Nephron (organoid): ENCODE data around the gene NTM.

Experiments used
- H3K27ac Mint-ChIP-seq, 3 experiments: 2 replicates each; pipeline ENCODE4 v1.8.0; 2020; ENCODE audit warnings: mixed read lengths in 3 of 3, mild to moderate bottlenecking in 2 of 3, moderate library complexity in 1 of 3
- H3K27me3 Mint-ChIP-seq: 2 replicates; pipeline ENCODE4 v1.8.0; 2021; ENCODE audit warnings: low read depth, mild to moderate bottlenecking, moderate library complexity, mixed read lengths
- H3K36me3 Mint-ChIP-seq: 2 replicates; pipeline ENCODE4 v1.8.0; 2020; ENCODE audit warnings: low read depth, mixed read lengths
- H3K4me1 Mint-ChIP-seq: 2 replicates; pipeline ENCODE4 v1.8.0; 2020; ENCODE audit warnings: mixed read lengths
- H3K4me3 Mint-ChIP-seq, 3 experiments: 2 replicates each; pipeline ENCODE4 v1.8.0; 2020; ENCODE audit warnings: mild to moderate bottlenecking in 3 of 3, mixed read lengths in 3 of 3, moderate library complexity in 2 of 3
- H3K9me3 Mint-ChIP-seq: 2 replicates; pipeline ENCODE4 v1.8.0; 2020; ENCODE audit warnings: mixed read lengths
- CTCF ChIP-seq, 3 experiments: fragments of 200-600 bp; sonication (generic); IDR thresholded peaks; one replicate each; pipeline ENCODE4 v1.5.0; 2021; ENCODE audit warnings: antibody characterized with exemption in 3 of 3; ENCODE audit not compliant: unreplicated experiment in 3 of 3

Gene NTM

DNA sequence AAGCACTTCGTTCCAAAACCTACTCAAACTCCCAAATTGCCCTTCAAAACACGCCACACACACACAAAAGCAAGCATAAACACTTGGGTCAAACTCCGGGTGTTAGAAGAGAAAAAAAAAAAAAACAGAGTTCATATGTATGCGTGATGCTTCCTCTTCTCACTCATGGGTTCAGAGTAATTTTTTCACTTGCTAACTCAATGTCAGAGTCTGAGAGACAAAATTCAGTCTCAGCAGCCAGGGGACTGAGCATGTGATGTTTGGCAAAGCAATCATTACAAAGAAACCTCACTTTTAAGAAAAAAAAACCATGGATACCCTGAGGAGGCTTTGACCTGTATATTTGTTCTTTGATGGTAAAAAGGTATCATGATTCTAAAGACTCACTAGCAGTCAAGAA is 461.7 kb downstream of the NTM start:
- Mint-ChIP-seq H3K9me3 (no peaks in the 10 kb centered on the region), H3K27me3 (peaks cover 5% of the 10 kb centered on the region), H3K36me3 (no peaks in the 10 kb centered on the region), H3K4me3 (no peak overlapping the region), H3K27ac (no peak overlapping the region), H3K4me1 (no peaks in the 10 kb centered on the region)
- TF ChIP-seq CTCF (IDR thresholded peaks at IDR 0.05; ENCODE audit: unreplicated experiment in 3 of 3), result no peak

- Mint-ChIP-seq H3K27me3 (peaks cover 5% of the 10 kb centered on the region), H3K4me1 (no peaks in the 10 kb centered on the region), H3K4me3 (no peak overlapping the region), H3K27ac (no peak overlapping the region), H3K9me3 (no peaks in the 10 kb centered on the region), H3K36me3 (no peaks in the 10 kb centered on the region)
- TF ChIP-seq CTCF (IDR thresholded peaks at IDR 0.05; ENCODE audit: unreplicated experiment in 3 of 3), result no peak
These were observed 463.0 kb downstream of the NTM start for GRCh38 chr11:131833366-131833765.

- no peak overlapping the region for H3K4me3 Mint-ChIP-seq
- H3K27me3 Mint-ChIP-seq, result peaks cover 9% of the 10 kb centered on the region
- TF ChIP-seq CTCF (IDR thresholded peaks at IDR 0.05; ENCODE audit: unreplicated experiment in 3 of 3), result no peak
- peaks cover 24% of the 10 kb centered on the region for H3K4me1 Mint-ChIP-seq
- no peak overlapping the region for H3K27ac Mint-ChIP-seq
- no peaks in the 10 kb centered on the region for H3K36me3 Mint-ChIP-seq
- no peaks in the 10 kb centered on the region for H3K9me3 Mint-ChIP-seq
These were observed 467.1 kb downstream of the NTM start for GRCh38 chr11:131837562-131837961.

- no peaks in the 10 kb centered on the region for H3K9me3 Mint-ChIP-seq
- no peak overlapping the region for H3K27ac Mint-ChIP-seq
- no peak overlapping the region for H3K4me3 Mint-ChIP-seq
- H3K27me3 Mint-ChIP-seq, result peaks cover 9% of the 10 kb centered on the region
- TF ChIP-seq CTCF (IDR thresholded peaks at IDR 0.05; ENCODE audit: unreplicated experiment in 3 of 3), result no peak
- no peaks in the 10 kb centered on the region for H3K36me3 Mint-ChIP-seq
- H3K4me1 Mint-ChIP-seq, result peaks cover 24% of the 10 kb centered on the region
These were observed 467.6 kb downstream of the NTM start for GRCh38 chr11:131838016-131838415.

DNA sequence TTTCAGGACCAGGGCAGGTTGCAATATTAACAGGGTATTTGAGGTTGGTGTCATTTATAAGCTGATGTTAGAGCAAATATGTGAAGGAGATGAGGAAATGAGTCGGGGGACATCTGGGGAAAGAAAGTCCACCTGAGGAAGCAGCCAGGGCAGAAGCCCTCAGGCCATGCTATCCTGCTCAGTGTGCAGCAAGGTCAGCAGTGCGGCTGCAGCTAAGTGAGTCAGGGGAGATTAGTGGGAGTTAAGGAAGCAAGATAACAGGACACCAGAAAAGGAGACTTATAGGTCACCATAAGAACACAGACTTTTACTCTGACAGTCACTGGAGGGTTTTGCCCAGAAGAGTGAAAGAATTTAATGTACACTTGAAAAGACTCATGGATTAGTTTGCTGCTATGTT is 468.9 kb downstream of the NTM start:
- Mint-ChIP-seq H3K4me1 (peaks cover 24% of the 10 kb centered on the region), H3K9me3 (no peaks in the 10 kb centered on the region), H3K4me3 (no peak overlapping the region), H3K27ac (peak overlapping the region in 1 of 3 experiments; percentile 13), H3K36me3 (no peaks in the 10 kb centered on the region), H3K27me3 (peaks cover 4% of the 10 kb centered on the region)
- no peak for TF ChIP-seq CTCF (IDR thresholded peaks at IDR 0.05; ENCODE audit: unreplicated experiment in 3 of 3)

- Mint-ChIP-seq H3K27me3 (peaks cover 4% of the 10 kb centered on the region), H3K27ac (peak overlapping the region; percentile 13 to 26 (median 23)), H3K4me1 (peaks cover 24% of the 10 kb centered on the region), H3K4me3 (peak overlapping the region in 1 of 3 experiments; percentile 6), H3K9me3 (no peaks in the 10 kb centered on the region), H3K36me3 (no peaks in the 10 kb centered on the region)
- TF ChIP-seq CTCF (IDR thresholded peaks at IDR 0.05; ENCODE audit: unreplicated experiment in 3 of 3), result no peak
These were observed 470.1 kb downstream of the NTM start for GRCh38 chr11:131840545-131840944.
